ENCODE data around the gene RFFL.
A peak's percentile ranks its signal among the peaks of the same experiment; 100 is the strongest.

RFFL gene

GRCh38 chr17:34979153-34979552 is 84.4 kb downstream of the RFFL start:
- Histone ChIP-seq H3K4me1 (ENCODE audit: control insufficient read depth, insufficient read depth, low read length, unreplicated experiment) (peaks cover 13% of the 10 kb centered on the region), H3K4me3 (ENCODE audit: low read depth, low read length) (peak overlapping the region; percentile 79), H3K36me3 (ENCODE audit: insufficient read depth, low read length) (no peaks in the 10 kb centered on the region), H3K27me3 (ENCODE audit: insufficient read depth, low read length) (no peaks in the 10 kb centered on the region), H3K27ac (ENCODE audit: low read depth, low read length) (peak overlapping the region; percentile 85; the same call in 1 of the 2 replicates), H2AFZ (ENCODE audit: low read length, unreplicated experiment) (no peak overlapping the region), H3K79me2 (ENCODE audit: control insufficient read depth, insufficient read depth, low read length, unreplicated experiment) (peaks cover 9% of the 10 kb centered on the region)

- H3K27me3 ChIP-seq (ENCODE audit: insufficient read depth, low read length), result no peaks in the 10 kb centered on the region
- H3K4me1 ChIP-seq (ENCODE audit: control insufficient read depth, insufficient read depth, low read length, unreplicated experiment), result peaks cover 6% of the 10 kb centered on the region
- H3K27ac ChIP-seq (ENCODE audit: low read depth, low read length), result no peak overlapping the region
- H3K4me3 ChIP-seq (ENCODE audit: low read depth, low read length), result no peak overlapping the region
- H3K36me3 ChIP-seq (ENCODE audit: insufficient read depth, low read length), result no peaks in the 10 kb centered on the region
- no peaks in the 10 kb centered on the region for H3K79me2 ChIP-seq (ENCODE audit: control insufficient read depth, insufficient read depth, low read length, unreplicated experiment)
- no peak overlapping the region for H2AFZ ChIP-seq (ENCODE audit: low read length, unreplicated experiment)
Observed at GRCh38 chr17:34974794-34975785, 88.4 kb downstream of the RFFL start.

GRCh38 chr17:34974179-34974578 is 89.3 kb downstream of the RFFL start:
- Histone ChIP-seq H2AFZ (ENCODE audit: low read length, unreplicated experiment) (no peak overlapping the region), H3K79me2 (ENCODE audit: control insufficient read depth, insufficient read depth, low read length, unreplicated experiment) (no peaks in the 10 kb centered on the region), H3K4me3 (ENCODE audit: low read depth, low read length) (no peak overlapping the region), H3K36me3 (ENCODE audit: insufficient read depth, low read length) (0 out of 2 replicates have a peak, but pooled peaks cover 1% of the 10 kb centered on the region), H3K4me1 (ENCODE audit: control insufficient read depth, insufficient read depth, low read length, unreplicated experiment) (peaks cover 1% of the 10 kb centered on the region), H3K27me3 (ENCODE audit: insufficient read depth, low read length) (no peaks in the 10 kb centered on the region), H3K27ac (ENCODE audit: low read depth, low read length) (no peak overlapping the region)

- Histone ChIP-seq H3K36me3 (ENCODE audit: insufficient read depth, low read length) (peaks cover 11% of the 10 kb centered on the region), H3K27ac (ENCODE audit: low read depth, low read length) (peak within 1 kb of the TSS; percentile 79), H3K4me1 (ENCODE audit: control insufficient read depth, insufficient read depth, low read length, unreplicated experiment) (peaks cover 9% of the 10 kb centered on the region), H2AFZ (ENCODE audit: low read length, unreplicated experiment) (peak within 1 kb of the TSS; percentile 97), H3K27me3 (ENCODE audit: insufficient read depth, low read length) (no peaks in the 10 kb centered on the region), H3K79me2 (ENCODE audit: control insufficient read depth, insufficient read depth, low read length, unreplicated experiment) (peaks cover 24% of the 10 kb centered on the region), H3K4me3 (ENCODE audit: low read depth, low read length) (peak within 1 kb of the TSS; percentile 92)
Observed at GRCh38 chr17:34961093-34961911, 102.2 kb downstream of the RFFL start, which contains the start of the genes CCT6B and ZNF830. Gene CCT6B, minus strand, starts transcription at chr17:34961460. Its CDS starts 67 bp downstream, at chr17:34961393. Gene ZNF830, plus strand, starts transcription at chr17:34961540. Its CDS starts 27 bp downstream, at chr17:34961567.

DNA sequence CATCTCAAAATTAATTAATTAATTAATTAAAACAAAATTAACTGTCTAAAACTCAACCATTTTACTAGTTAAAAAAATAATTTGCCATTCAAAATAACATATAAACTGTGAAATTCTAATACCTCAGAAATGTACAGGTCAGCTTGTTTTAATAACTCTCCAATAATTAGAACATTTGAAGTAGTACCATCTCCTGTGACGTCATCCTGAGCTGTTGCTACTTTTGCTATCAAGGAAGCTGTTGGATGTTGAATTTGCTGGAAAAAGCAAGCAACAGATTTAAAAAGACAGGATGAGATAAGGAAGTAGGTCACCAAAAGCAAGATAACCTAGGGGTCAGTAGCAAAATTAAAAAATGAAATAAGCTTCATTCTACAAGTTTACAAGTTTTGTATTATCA is 105.1 kb downstream of the RFFL start:
- peaks cover 19% of the 10 kb centered on the region for H3K79me2 ChIP-seq (ENCODE audit: control insufficient read depth, insufficient read depth, low read length, unreplicated experiment)
- no peak overlapping the region for H3K27ac ChIP-seq (ENCODE audit: low read depth, low read length)
- no peak overlapping the region for H2AFZ ChIP-seq (ENCODE audit: low read length, unreplicated experiment)
- no peaks in the 10 kb centered on the region; the same call in 1 of the 2 replicates for H3K36me3 ChIP-seq (ENCODE audit: insufficient read depth, low read length)
- no peak overlapping the region for H3K4me3 ChIP-seq (ENCODE audit: low read depth, low read length)
- no peaks in the 10 kb centered on the region for H3K27me3 ChIP-seq (ENCODE audit: insufficient read depth, low read length)
- H3K4me1 ChIP-seq (ENCODE audit: control insufficient read depth, insufficient read depth, low read length, unreplicated experiment), result peaks cover 6% of the 10 kb centered on the region
